AG04450 (cell line): ENCODE results near the gene CDX1. TPM values are rescaled to one million over a fixed set of nuclear protein-coding genes. Genes with fewer than 3 reads are reported as not detected.

ENCODE experiments used
- CTCF ChIA-PET: fragments of 300-600, 350-600 bp; formaldehyde crosslinking; extraction: SDS; loops from one replicate; lab custom pipeline; 2022; ENCODE audit warnings: antibody characterized with exemption, inconsistent platforms; lab: Charles Lee
- POLR2A ChIA-PET: fragments of 350-600 bp; formaldehyde crosslinking; extraction: SDS; loops from one replicate; lab custom pipeline; 2021; ENCODE audit warnings: antibody characterized with exemption, inconsistent platforms; lab: Yijun Ruan, JAX
- DNase-seq: peaks from one replicate; pipeline ENCODE4 v3.0.0-alpha.2; 2011; ENCODE audit warnings: low read depth, low spot score
- H3K27ac ChIP-seq: one replicate; pipeline ENCODE4 v1.5.1; 2012; ENCODE audit warnings: low read depth, low read length, control low read depth
- H3K27me3 ChIP-seq: one replicate; pipeline ENCODE4 v1.6.0; 2012; ENCODE audit warnings: low read length; ENCODE audit not compliant: control insufficient read depth, insufficient read depth
- H3K4me3 ChIP-seq: 2 replicates; pipeline ENCODE4 v1.5.1; 2011; ENCODE audit warnings: mild to moderate bottlenecking, low read depth, low read length, control low read depth
- H3K9me3 ChIP-seq: 2 replicates; pipeline ENCODE4 v1.5.1; 2012; ENCODE audit warnings: low read length; ENCODE audit not compliant: control insufficient read depth, insufficient read depth
- CTCF ChIP-seq: IDR thresholded peaks from 2 replicates; pipeline ENCODE4 v1.5.1; 2011; ENCODE audit warnings: low read depth, low read length, control low read depth, inconsistent platforms
- polyA minus RNA-seq: library from RNA; depleted of rRNA, polyadenylated mRNA; stranded (reverse); fragments of >200 nt; gene quantifications from 2 replicates; pipeline ENCODE4 v1.2.3, GENCODE V29; 2011; rRNA and poly(A)+ RNA removed
- polyA plus RNA-seq: library from polyadenylated mRNA; depleted of rRNA; stranded (reverse); fragments of >200 nt; gene quantifications from 2 replicates; pipeline ENCODE4 v1.2.3, GENCODE V29; 2011; rRNA removed

Gene CDX1
- polyA plus RNA-seq (0.30 and 0.41 TPM in 2 replicates), polyA minus RNA-seq (0.26 TPM in 1 of 2 replicates, not detected in the other)

GRCh38 chr5:150166650-150167511, at the start of gene CDX1:
Gene CDX1 (plus strand): TSS chr5:150166778. CDS start chr5:150166877, 99 bp downstream.
- Histone ChIP-seq H3K9me3 (no peaks in the 10 kb centered on the region), H3K4me3 (no peak within 1 kb of the TSS), H3K27ac (no peak within 1 kb of the TSS), H3K27me3 (peaks cover 14% of the 10 kb centered on the region)
- no peak for TF ChIP-seq CTCF
- DNase-seq = no peak
- POLR2A ChIA-PET = no interaction called here
- CTCF ChIA-PET = no interaction called here

GRCh38 chr5:150117945-150118560, 48.5 kb upstream of the CDX1 start:
- Histone ChIP-seq H3K9me3 (no peaks in the 10 kb centered on the region), H3K4me3 (no peak overlapping the region), H3K27ac (no peak overlapping the region), H3K27me3 (no peaks in the 10 kb centered on the region)
- no peak for TF ChIP-seq CTCF
- CTCF ChIA-PET = interaction anchor here (0.9 kb wide), 1 partner anchor 289 kb away, joined by 3 read pairs; no protein-coding TSS in a partner anchor
- POLR2A ChIA-PET = interaction anchor here (0.5 to 0.7 kb wide), 2 partner anchors 76 to 84 kb away, joined by 6 to 7 read pairs; no protein-coding TSS in a partner anchor
- no peak for DNase-seq

GRCh38 chr5:150118561-150119229, 47.9 kb upstream of the CDX1 start:
- ChIA-PET CTCF (interaction anchor here (0.9 to 1.0 kb wide), 2 partner anchors 284 to 290 kb away, joined by 3 read pairs; no protein-coding TSS in a partner anchor), POLR2A (interaction anchor here (0.5 kb wide), 1 partner anchor 75 kb away, joined by 7 read pairs; no protein-coding TSS in a partner anchor)
- no peaks in the 10 kb centered on the region for H3K27me3 ChIP-seq
- DNase-seq = no peak
- H3K9me3 ChIP-seq = no peaks in the 10 kb centered on the region
- no peak overlapping the region for H3K27ac ChIP-seq
- TF ChIP-seq CTCF = no peak
- no peak overlapping the region for H3K4me3 ChIP-seq

- DNase-seq = no peak
- H3K4me3 ChIP-seq = no peak overlapping the region
- no peak for TF ChIP-seq CTCF
- CTCF ChIA-PET = interaction anchor here (1.0 kb wide), 1 partner anchor 285 kb away, joined by 3 read pairs; no protein-coding TSS in a partner anchor
- H3K27ac ChIP-seq = no peak overlapping the region
- H3K9me3 ChIP-seq = no peaks in the 10 kb centered on the region; the same call in 1 of the 2 replicates
- POLR2A ChIA-PET = no interaction called here
- H3K27me3 ChIP-seq = no peaks in the 10 kb centered on the region
Measured at GRCh38 chr5:150119421-150120061, 47.0 kb upstream of the CDX1 start.
